HL-60 (cell line): Measurements from ENCODE around the gene FAM118A.

Source experiments
- GABPA ChIP-seq: IDR thresholded peaks from 2 replicates; pipeline ENCODE4 v1.6.1; 2012; ENCODE audit warnings: low read depth
- REST ChIP-seq: IDR thresholded peaks from 2 replicates; pipeline ENCODE4 v1.6.1; 2012; ENCODE audit warnings: low read depth; ENCODE audit not compliant: insufficient replicate concordance
- TF ChIP-seq, protein P1 (sequence below): IDR thresholded peaks from one replicate; pipeline ENCODE4 v1.5.1; 2011; ENCODE audit warnings: low read length, control low read depth, inconsistent platforms; ENCODE audit not compliant: insufficient read depth

DNA sequence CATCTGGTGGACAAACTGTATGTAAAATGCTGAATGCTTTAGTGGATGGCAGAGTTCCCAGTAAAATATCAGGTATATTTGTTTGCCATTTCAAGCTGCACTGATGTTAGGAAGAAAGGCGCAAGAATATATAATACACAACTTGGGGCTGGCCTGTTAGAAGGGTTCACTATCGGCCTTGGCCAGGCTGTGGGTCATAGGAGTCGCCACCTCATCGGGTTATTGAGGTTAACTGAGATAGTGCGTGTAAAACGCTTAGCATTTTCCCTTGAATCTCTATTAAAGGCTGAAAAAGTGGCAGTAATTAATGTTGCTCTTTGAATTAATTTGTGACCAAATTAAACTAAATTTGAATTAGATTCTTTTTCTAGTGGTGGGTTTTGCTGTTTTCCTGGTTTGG lies 5.1 kb downstream of the FAM118A start:
- TF ChIP-seq, protein P1, sequence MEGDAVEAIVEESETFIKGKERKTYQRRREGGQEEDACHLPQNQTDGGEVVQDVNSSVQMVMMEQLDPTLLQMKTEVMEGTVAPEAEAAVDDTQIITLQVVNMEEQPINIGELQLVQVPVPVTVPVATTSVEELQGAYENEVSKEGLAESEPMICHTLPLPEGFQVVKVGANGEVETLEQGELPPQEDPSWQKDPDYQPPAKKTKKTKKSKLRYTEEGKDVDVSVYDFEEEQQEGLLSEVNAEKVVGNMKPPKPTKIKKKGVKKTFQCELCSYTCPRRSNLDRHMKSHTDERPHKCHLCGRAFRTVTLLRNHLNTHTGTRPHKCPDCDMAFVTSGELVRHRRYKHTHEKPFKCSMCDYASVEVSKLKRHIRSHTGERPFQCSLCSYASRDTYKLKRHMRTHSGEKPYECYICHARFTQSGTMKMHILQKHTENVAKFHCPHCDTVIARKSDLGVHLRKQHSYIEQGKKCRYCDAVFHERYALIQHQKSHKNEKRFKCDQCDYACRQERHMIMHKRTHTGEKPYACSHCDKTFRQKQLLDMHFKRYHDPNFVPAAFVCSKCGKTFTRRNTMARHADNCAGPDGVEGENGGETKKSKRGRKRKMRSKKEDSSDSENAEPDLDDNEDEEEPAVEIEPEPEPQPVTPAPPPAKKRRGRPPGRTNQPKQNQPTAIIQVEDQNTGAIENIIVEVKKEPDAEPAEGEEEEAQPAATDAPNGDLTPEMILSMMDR, result no peak
- no peak for TF ChIP-seq GABPA
- no peak for TF ChIP-seq REST
